GM19467 (cell line): ENCODE data around the gene ADGRB2.

Source experiments
- ATAC-seq: cut with Tn5 transposase; IDR thresholded peaks from one replicate; pipeline ENCODE4 v1.9.1; 2021; ENCODE audit warnings: mild to moderate bottlenecking, moderate library complexity; ENCODE audit not compliant: unreplicated experiment

The ADGRB2 gene

GRCh38 chr1:31750858-31751510, 13.2 kb downstream of the ADGRB2 start:
- ATAC-seq, result no peak

- no peak for ATAC-seq
Measured at GRCh38 chr1:31749785-31750735, 14.1 kb downstream of the ADGRB2 start.

- no peak for ATAC-seq
Measured at GRCh38 chr1:31748365-31748764, 15.8 kb downstream of the ADGRB2 start.

- ATAC-seq, result no peak
Measured at GRCh38 chr1:31747304-31747703, 16.8 kb downstream of the ADGRB2 start.

- no peak for ATAC-seq
Measured at GRCh38 chr1:31746687-31747086, 17.5 kb downstream of the ADGRB2 start.

- ATAC-seq, result no peak
Measured at GRCh38 chr1:31745946-31746670, 18.0 kb downstream of the ADGRB2 start.

GRCh38 chr1:31745096-31745945, 18.8 kb downstream of the ADGRB2 start:
- no peak for ATAC-seq

- ATAC-seq, result no peak
Measured at GRCh38 chr1:31744165-31744888, 19.8 kb downstream of the ADGRB2 start.

- ATAC-seq, result no peak
Measured at GRCh38 chr1:31742462-31743212, 21.5 kb downstream of the ADGRB2 start.

- ATAC-seq, result no peak
Measured at GRCh38 chr1:31739346-31739745, 24.8 kb downstream of the ADGRB2 start.

GRCh38 chr1:31736675-31737074, 27.5 kb downstream of the ADGRB2 start:
- no peak for ATAC-seq

- no peak for ATAC-seq
Measured at GRCh38 chr1:31735571-31735970, 28.6 kb downstream of the ADGRB2 start.

GRCh38 chr1:31734582-31735107, 29.5 kb downstream of the ADGRB2 start:
- ATAC-seq, result no peak

- ATAC-seq, result no peak
Measured at GRCh38 chr1:31733389-31734219, 30.5 kb downstream of the ADGRB2 start.

- no peak for ATAC-seq
Measured at GRCh38 chr1:31732751-31733289, 31.3 kb downstream of the ADGRB2 start.

GRCh38 chr1:31732343-31732742, 31.8 kb downstream of the ADGRB2 start:
- no peak for ATAC-seq

- no peak for ATAC-seq
Measured at GRCh38 chr1:31731049-31731565, 33.0 kb downstream of the ADGRB2 start.
